22Rv1 (cell line): ENCODE data around the gene ZDHHC21.

Source experiments
- H3K27ac ChIP-seq: fragments of 450-650 bp; 2 replicates; pipeline ENCODE4 v1.5.1; 2017
- ZFX ChIP-seq: fragments of 450-650 bp; IDR thresholded peaks from 2 replicates; pipeline ENCODE4 v1.6.1; 2017; ENCODE audit warnings: antibody characterized with exemption, borderline replicate concordance
- TF ChIP-seq, protein P1 (sequence below): fragments of 450-650 bp; IDR thresholded peaks from 2 replicates; pipeline ENCODE4 v1.5.1; 2017; ENCODE audit warnings: mild to moderate bottlenecking

Gene ZDHHC21

DNA sequence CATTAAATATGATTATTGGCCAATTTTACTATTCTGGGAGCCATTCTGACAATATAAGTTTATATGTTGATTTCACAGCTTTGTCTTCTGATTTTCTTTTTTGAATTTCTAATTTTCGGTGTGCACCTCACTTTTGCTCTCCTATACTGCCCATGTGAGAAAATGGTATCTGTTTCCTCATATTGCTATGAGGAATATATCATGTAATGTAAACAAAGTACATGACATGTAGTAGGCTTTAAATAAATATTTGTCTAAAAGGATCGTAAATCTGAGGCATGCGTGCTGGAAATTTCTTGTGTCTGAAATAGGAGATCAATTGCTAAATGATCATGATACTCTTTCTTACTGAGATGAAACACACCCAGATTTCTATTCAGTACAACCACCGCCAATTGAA lies 119.9 kb downstream of the ZDHHC21 start:
- no peak for TF ChIP-seq ZFX
- TF ChIP-seq, protein P1, sequence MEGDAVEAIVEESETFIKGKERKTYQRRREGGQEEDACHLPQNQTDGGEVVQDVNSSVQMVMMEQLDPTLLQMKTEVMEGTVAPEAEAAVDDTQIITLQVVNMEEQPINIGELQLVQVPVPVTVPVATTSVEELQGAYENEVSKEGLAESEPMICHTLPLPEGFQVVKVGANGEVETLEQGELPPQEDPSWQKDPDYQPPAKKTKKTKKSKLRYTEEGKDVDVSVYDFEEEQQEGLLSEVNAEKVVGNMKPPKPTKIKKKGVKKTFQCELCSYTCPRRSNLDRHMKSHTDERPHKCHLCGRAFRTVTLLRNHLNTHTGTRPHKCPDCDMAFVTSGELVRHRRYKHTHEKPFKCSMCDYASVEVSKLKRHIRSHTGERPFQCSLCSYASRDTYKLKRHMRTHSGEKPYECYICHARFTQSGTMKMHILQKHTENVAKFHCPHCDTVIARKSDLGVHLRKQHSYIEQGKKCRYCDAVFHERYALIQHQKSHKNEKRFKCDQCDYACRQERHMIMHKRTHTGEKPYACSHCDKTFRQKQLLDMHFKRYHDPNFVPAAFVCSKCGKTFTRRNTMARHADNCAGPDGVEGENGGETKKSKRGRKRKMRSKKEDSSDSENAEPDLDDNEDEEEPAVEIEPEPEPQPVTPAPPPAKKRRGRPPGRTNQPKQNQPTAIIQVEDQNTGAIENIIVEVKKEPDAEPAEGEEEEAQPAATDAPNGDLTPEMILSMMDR = no peak
- no peak overlapping the region for H3K27ac ChIP-seq

DNA sequence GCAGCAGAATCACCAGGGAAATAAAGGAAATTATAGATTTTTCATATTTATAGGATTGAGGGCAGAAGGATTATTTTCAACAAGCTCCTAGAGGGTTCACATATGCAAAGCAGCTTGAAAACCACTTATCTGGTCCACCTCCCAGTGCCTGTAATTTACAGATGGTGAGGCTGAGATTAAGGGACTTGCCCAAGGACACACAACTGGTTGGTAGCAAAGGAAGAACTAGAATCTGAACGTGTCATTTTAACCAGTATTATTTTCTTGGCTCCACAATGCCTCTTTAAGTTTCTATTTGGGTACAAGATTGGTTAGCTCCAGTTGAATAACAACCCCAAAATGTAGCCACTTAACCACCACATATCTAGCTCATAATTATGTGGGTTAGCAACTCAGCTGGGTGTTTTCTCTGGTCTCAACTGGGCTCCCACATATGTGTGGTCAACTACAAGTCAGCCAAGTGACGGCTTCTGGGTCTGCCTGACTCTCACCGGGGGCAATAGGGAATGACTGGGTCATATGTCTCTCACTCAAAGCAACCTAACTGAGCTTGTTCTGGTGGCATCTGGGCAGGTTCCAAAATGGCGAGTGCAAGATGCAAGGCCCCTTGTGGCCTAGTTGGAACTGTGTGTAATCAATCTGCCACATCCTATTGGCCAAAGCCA lies 127.7 kb downstream of the ZDHHC21 start:
- no peak overlapping the region for H3K27ac ChIP-seq
- TF ChIP-seq, protein P1 = no peak
- TF ChIP-seq ZFX = no peak

DNA sequence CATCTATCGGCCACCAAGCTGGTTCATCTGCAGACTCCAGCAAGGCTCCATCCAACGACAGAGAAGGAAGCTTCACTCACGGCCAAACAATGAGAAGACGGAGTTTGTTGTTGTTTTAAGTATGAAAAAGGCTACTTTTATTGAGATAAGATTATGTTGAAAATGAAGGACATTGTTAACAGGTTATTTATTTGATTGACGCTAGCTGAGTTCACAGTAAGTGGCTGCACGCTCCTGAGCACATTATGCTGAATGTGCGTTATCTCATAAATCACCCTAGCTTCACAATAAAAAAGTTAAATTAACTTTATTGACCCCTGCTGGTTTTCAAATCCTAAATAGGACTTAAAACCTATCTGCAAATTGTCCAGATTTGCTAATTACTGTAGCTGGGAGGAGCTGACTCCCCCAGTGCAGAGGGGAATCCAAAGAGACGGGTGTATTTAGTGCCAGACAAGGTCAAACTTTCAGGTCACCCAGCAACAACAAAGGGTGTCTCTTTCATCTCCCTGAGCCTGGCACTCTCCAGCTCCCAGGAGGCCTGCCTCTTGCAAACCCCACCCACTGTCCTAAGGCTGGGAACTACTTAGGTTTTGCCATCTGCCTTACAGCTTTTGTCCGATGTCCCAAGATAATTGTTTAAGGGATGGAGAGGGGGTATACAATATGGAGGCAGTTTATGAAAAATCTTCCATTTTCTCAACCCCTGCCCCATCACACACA lies 129.2 kb downstream of the ZDHHC21 start:
- no peak overlapping the region for H3K27ac ChIP-seq
- TF ChIP-seq, protein P1 = no peak
- TF ChIP-seq ZFX = no peak

DNA sequence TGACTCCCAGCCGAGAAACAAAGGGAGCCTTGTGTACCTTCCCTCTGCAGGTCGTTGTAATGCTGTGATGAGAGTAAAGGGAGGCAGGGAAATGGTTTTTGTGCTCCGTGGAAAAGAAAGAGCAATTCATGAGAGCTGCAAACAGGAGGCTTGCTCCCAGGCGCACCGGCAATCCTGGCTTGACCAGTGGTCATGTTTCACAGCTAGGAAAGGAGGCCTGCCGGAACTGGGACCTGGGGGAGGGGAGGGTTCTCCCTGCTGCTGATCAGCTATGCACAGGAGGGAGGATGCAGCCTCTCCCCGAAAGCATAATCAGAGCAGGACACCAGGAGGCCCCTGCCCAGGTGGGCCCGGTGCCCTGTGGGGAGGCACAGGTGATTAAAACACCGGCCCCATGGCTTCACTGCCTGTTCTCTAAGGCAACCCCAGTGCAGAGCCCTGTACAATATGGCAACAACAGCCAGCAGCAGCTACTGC lies 131.3 kb downstream of the ZDHHC21 start:
- TF ChIP-seq, protein P1 = no peak
- TF ChIP-seq ZFX = no peak
- H3K27ac ChIP-seq = no peak overlapping the region
